Measurements from ENCODE around the gene GRM5.

- TF ChIP-seq, protein P1, sequence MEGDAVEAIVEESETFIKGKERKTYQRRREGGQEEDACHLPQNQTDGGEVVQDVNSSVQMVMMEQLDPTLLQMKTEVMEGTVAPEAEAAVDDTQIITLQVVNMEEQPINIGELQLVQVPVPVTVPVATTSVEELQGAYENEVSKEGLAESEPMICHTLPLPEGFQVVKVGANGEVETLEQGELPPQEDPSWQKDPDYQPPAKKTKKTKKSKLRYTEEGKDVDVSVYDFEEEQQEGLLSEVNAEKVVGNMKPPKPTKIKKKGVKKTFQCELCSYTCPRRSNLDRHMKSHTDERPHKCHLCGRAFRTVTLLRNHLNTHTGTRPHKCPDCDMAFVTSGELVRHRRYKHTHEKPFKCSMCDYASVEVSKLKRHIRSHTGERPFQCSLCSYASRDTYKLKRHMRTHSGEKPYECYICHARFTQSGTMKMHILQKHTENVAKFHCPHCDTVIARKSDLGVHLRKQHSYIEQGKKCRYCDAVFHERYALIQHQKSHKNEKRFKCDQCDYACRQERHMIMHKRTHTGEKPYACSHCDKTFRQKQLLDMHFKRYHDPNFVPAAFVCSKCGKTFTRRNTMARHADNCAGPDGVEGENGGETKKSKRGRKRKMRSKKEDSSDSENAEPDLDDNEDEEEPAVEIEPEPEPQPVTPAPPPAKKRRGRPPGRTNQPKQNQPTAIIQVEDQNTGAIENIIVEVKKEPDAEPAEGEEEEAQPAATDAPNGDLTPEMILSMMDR (IDR thresholded peaks at IDR 0.05; ENCODE audit: low read length): no peak
- TF ChIP-seq EZH2 (IDR thresholded peaks at IDR 0.05; ENCODE audit: borderline replicate concordance, low read length): no peak
These were observed 544.4 kb downstream of the GRM5 start for GRCh38 chr11:88521399-88521798.
